Amniotic epithelial cell (primary cell): Measurements from ENCODE around the gene SNED1.

Experiments
- DNase-seq: peaks from one replicate; pipeline ENCODE4 v3.0.0-alpha.2; 2010; ENCODE audit warnings: low read depth

Gene SNED1

DNA sequence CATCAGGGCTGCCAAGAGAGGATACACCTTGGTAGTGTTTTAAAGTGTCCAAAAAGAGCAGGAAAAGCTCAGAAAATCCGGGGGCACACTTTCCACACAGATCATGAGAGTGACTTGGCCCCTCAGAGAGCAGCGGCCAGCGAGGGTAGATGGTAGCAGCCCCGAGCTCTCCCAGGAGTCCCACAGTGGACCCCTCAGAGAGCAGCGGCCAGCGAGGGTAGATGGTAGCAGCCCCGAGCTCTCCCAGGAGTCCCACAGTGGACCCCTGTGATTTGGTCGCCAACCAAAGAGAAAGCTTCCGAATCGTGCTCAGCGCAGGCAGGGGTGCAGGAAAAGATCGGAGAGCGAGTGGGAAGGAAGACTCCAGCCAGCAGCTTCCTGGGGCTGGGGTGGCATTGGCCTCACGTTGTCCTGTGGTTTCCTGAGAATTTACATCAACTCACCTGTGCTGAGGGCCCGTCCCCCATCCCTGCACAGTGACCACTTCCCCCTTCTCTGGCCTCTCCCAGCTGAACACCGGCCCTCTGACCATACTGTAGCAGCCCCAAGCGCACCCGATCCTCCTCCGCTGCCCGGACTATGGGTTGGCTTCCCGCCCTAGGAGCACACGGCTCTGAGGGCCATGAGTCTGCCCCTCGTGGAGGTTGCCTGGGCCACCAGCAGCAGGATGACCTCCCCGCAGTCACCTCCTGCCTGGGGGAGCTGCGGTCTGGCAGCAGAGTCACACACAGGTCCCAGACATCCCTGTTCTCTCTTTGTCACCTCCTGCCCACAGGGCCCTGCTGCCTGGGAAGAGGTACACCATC is 69.9 kb downstream of the SNED1 start:
- DNase-seq = no peak

DNA sequence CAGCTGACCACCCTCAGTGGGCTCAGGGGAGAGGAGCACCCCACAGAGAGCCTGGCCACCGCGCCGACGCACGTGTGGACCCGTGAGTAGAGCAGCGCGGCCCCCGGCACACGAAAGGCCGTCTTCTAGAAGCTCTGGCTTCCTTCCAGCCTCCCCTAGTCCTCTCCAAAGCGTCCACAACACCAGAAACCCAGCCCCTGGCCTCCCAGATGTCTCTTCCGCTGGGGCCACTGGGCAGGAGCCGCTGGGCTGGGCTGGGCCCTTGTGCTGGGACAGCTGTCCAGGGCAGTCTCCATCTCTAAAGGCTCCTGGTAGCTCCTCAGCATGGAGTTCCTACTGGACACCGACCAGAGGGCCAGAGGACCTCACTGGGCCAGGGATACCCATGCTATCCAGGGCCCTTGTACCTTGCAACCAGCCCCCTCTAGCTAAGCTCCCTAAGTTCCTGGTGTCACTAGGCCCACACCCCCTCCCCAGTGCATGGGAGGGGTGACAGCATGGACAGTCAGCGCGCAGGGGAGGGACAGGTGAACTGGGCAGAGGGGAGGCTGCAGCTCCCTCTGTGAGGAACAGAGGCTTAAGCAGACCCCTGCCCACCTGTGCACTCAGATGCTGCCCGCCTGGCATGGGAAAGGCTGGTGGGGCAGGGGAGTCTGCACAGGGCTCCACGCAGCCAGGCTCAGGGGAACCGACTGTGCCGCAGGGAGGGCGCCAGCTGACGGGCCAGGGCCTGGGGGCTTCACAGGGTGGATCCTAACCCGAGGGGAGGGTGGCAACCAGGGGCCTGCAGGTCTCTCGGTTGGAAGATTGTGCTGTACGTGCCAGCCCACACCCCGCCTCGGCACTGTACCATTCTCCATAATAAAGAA is 70.8 kb downstream of the SNED1 start:
- DNase-seq = no peak

DNA sequence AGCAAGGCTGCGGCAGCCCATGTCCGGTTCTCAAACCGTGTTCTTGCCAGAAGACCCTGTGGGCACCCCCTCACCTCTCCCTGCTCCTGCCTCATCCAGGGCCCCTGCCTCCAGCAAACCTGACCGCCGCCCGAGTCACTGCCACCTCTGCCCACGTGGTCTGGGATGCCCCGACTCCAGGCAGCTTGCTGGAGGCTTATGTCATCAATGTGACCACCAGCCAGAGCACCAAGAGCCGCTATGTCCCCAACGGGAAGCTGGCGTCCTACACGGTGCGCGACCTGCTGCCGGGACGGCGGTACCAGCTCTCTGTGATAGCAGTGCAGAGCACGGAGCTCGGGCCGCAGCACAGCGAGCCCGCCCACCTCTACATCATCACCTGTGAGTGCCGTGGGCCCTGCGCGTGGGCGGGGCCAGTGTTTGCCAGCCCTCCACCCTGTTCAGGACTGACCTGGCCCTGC is 71.4 kb downstream of the SNED1 start:
- no peak for DNase-seq

DNA sequence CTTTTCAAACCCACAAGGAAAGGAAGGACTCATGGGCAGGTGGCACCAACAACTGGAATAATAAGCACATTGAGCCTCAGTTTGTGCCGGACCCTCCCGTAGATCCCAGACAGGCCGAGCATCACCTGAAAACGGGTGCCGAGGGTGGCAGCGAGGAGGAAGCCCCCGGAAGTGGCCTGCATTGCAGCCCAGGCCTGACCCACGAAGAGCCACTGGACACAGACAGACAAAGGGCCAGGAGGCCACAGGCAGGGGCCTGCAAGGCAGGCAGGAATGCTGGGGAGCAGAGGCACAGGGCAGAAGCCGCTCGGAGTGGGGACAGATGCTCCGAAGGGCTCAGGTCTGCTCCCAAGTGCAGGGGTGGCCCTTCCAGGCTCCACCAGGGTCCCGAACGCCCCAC is 71.9 kb downstream of the SNED1 start:
- DNase-seq = no peak

DNA sequence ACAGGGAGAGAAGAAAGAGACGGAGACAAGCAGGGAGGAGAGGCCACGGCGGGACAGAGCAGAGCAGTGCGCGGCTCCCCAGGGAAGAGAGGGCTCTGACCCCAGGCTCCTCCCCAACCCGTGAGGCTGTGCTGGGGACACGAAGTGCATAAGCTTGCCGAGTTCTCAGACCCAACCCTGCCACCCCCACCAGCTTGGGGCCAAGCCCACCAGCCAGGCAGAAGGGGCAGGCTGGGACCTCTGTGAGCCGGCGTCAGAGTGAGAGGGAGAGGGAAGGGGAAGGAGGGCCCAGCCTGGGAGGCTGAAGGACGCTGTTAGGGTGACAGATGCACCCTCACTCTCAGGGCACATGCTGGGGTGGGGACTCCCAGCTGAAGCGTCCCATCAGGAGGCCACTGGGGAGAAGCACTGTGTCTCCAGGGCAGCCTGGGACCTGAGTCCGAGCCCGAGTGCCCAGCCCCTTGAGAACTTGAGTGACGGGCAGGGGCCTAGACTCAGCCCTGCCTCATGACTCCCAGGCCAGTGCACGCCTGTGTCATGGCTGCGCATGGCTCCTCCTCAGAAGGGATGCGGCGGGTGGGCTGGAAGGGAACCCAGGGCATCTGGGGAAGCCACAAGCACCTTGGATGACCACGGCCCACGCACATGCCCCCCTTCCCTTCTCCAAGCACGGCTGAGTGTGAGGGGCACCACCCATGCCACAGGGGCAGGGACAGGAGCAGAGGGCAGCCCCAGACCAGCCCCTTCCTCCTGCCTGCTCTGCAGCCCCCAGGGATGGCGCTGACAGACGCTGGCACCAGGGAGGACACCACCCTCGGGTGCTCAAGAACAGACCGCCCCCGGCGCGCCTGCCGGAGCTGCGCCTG is 72.6 kb downstream of the SNED1 start:
- no peak for DNase-seq

DNA sequence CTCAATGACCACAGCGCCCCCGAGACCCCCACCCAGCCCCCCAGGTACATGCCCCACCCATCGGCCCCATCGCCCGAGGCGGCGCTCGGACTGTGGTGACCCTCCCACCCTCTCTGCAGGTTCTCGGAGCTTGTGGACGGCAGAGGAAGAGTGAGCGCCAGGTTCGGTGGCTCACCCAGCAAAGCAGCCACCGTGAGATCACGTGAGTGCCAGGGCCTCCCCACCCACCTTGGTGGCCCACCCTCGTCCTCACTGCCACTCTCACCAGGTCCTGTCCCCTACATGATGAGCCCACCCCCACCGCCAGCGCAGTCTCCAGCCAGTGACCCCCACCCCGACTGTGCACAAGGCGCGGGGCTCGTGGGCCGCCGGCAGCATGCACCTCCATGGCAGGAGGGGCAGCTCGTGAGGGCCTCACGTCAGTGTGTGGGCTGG is 73.3 kb downstream of the SNED1 start:
- no peak for DNase-seq

DNA sequence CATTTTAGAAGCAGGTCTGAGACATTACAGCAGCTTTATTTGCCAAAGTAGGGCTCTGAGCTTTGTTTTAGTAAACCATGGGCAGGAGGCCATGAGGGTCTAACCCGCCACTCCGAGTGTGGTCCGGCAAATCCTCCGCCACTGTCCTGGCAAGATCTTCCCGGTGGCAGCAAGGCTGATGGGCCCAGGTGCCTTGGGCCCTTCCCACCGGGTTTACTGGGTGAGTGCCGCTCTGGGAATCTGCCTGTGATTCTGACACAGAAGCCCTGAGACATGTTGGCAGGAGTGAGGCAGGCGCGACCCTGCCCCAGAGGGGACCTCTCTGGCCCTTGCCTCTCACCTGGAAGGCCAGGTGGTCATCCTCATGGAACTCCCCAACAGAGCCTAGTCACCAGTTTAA is 73.7 kb downstream of the SNED1 start:
- no peak for DNase-seq

DNA sequence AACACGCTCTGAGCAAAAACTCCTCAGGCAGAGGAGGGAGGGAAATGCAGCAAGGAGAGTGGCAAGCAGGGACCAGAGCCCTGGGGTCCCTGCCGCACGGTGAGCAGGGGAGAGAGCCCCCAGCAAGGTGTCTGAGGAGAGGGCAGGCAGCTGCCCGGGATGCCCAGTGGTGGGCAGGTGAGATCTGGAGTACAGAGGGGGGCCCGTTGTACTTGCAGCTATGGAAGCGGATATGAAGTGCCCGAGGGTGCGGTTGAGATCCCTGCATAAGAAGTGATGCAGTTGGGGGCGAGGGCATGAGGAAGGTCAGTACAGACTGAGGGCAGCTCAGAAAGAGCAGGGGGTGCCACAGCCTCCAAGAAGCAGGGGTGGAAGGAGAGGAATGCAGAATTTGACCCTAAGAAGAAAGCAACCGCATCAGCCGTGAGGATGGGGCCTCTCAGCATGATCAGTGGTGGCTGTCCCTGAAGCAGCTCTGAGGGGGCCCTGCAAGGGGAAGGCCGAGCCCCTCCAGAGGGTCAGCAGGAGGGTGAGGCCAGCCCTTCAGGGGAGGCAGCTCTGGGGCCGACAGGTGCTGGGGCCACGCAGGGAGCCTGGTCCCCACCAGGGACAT is 74.2 kb downstream of the SNED1 start:
- DNase-seq = no peak

DNA sequence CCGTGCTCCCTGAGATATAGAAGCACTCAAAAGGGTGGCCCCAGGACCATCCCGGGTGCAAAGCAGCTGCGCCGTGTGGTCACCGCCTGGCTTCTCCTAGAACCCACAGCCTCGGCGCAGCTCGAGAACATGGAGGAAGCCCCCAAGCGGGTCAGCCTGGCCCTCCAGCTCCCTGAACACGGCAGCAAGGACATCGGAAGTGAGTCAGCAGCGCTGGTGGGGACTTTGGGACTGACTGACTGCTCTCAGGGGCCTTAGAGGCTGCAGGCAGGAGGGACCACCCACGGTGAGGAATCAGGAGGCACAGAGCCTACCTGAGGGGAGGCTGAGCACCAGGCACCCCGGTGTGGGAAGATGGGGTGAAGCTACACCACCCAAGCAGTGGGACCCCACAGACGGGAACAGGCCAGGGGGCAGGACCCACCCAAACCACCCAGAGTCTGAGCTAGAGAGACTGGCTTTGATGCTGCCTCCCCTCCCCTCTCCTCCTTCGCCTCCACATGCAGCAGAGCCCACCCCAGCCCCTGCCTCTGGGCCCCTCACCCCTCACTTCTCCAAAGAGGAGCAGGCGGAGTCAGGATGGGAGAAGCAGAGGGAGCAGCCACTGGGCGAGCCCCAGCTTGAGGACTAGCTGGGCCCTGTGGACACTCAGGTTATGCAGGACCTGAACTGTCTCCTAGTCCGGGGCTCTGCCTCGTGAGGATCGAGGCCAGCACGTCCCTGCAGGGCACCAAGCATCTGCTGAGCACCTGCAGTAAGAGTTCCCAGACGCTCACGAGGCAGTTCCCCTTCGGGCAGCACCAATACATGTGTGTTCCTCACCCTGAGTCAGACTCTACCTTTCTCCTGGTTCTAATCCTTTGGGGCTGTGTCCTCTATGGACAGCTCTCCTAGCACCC is 75.0 kb downstream of the SNED1 start:
- no peak for DNase-seq

DNA sequence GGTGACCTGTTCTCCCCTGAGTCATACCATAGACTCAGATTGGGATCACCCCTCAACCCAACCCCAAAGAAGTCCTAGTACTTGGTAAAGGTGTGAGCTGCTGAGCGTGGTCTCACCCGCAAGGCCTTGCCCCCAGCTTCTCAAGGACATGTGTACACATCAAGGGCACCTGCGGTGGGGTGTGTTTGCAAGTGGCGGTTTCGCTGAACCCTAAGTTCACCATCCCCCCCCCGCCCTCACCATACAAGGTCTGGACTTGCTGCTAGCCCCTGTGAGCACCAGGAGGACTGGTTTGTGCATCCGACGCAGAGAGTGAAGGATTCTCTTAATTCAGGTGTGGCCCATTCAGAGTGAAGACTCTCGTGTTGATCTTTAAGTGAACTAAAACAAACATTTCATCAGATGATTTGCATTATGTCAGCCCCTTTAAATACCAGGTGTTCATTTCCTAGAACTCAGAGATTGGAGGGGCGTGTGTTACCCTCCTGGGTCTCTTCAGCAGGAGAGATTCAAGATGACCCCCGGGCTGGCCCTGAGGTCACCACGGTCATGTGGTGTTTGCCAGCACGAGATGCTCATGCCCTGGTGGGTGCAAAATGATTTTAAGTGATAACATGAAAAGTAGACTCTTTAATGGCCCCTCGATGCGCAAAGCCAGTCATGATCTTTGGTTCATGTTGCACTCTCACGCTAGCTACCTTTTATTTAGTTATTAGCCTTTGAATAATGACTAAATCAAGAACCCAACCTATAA is 75.8 kb downstream of the SNED1 start:
- no peak for DNase-seq

DNA sequence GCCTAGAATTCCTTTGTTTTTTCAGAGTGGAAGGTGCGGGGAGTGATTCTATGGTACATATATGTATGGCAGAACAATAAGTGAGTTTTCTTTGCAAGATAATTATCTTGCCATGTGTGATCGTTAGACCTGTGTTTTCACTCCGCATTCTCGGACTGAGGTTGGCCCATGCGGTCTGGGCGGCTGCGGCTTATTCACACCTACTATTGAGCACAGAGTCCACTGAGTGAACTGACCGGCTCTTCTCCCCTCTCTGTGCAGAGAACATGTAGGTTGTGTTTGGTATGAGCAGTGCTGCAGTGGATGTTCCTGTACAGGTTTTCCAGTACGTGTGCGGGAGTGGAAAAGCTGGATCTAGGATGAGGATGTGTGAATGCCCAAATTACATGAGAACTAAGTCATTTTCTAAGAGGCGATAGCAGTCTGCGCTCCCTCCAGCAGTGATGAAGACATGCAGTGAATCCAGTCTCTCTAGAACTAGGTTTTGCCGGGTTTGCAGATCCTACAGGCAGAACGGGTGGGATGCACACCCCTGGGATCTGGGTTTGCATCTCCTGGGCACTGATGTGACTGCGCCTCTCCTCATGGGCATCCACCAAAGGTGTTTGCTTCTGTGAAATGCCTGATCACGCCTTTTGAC is 76.6 kb downstream of the SNED1 start:
- DNase-seq = no peak

DNA sequence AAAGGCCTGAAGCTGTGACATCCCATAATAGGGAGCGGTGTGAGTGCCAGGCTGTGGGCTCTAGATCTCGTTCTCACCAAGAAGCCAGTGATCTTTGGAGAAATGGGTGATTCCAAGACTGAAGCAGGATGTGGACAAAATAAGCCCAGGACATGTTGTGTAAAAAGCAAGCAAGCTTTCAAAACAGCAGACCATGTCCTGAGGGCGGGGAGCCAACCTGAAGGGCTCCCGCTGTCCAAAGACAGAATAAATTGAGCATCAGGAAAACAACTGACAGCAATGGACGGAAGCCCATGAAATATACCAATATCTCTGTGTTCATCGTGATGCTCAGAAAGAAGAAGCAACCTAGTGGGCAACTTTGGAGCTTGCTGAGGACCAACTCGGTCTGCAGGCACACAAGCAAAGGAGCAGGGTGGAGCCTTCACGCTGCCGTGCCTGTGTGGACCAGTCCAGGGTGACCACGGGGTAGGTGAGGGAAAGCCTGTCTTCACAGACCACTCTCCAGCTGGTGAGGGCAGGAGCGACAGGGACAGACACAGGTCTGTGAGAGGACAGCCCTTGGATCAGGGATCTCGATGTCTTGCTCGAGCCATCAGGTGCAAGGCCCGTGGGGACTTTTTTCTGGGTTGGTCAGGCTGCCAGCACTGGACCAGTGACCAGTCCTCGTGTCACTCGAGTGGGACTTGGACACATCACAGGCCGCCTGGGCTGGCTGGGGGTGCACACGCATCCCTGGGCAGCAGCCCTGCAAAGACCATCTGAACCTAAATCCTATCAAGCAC is 82.2 kb downstream of the SNED1 start:
- no peak for DNase-seq

DNA sequence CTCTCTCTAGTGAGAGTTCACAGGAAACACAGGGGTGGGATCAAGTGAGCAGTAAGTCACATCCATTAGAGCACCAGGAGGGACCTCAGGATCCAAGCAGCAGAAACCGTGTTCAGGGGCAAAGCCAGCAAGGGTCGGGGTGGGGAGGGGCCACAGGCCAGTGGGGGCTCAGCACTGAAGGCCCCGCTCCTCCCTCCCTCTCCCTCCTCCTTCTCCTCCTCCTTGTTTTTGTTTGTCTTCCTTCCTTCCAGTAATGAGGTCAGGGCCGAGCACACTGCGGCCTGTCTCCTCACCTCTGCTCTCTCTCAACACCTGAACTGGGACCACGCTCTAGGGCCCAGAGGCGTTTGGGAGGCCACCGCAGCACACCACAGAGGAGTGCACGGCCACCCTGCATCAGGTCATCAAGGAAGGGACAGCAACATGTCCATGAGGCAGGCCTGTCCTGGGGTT is 82.8 kb downstream of the SNED1 start:
- no peak for DNase-seq

DNA sequence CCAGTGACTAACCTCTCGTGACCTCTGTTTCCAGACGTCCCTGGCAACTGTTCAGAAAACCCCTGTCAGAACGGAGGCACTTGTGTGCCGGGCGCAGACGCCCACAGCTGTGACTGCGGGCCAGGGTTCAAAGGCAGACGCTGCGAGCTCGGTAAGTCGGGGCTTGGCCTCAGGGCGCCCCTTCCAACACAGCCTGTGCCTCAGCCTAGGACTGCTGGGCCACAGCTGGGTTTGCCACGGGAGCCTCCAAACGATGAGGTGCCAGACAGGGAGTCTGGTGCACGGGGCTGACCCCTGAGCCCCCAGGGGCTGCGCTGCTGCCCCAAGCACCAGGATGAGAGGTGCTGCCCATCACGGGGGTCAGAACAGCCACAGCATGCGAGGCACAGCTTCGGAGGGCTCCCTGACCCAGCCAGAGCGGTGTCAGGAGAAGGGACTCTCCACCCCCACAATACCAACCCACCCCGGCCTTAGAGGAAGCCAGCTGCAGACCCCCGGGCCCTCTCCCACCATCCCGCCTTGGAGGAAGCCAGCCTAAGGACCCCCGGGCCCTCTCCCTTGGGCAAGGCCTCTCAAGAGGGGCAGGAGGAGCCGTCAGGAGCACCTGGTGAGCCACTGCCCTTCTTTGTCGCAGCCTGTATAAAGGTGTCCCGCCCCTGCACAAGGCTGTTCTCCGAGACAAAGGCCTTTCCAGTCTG is 83.4 kb downstream of the SNED1 start:
- no peak for DNase-seq

DNA sequence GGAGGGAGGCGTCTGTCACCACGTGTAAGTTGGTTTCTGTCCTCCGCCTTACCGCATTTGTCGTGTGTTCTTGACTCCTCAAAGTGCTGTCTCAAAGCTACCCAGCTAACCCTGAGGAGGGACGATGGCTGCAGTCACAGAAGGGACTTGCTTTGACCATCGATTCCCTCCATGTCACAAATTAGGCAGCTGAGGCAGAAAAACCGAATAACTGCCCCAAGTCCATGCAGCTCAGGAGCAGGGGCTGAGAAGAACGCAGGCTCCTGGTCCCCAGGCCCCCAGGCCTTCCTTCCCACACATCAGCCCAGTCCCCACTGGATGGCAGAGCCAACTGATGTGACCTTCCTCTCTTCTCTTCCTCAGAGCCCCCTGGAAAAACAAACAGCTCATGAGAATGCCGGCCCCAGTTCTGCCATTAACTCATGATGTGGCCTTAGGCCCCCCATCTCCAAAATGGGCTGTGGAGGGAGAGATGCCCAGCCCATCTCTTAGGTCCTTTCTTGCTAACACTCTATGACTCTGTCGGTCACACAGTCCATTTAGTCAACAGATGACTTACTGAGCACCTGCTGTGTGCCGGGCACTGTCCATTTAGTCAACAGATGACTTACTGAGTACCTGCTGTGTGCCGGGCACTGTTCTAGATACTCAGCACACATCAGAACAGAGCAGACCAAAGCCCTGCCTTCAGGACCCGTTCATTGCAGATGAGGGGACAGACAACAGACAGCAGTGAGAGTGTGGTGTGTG is 84.1 kb downstream of the SNED1 start:
- no peak for DNase-seq

DNA sequence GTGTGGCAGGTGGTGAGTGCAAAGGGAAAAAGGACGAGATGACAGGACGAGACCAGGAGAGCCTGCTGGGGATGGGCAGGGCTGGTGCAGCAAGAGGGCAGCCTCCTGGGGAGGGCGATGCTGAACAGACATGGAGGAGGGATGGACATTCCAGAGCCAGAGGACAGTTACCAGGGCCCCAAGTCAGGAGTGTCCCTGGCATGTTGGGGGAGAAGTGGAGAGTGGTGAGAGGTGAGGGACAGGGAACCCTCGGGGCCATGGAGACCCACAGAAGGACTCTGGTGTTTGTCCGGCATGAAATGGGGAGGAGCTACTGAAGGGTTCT is 84.6 kb downstream of the SNED1 start:
- DNase-seq = no peak

DNA sequence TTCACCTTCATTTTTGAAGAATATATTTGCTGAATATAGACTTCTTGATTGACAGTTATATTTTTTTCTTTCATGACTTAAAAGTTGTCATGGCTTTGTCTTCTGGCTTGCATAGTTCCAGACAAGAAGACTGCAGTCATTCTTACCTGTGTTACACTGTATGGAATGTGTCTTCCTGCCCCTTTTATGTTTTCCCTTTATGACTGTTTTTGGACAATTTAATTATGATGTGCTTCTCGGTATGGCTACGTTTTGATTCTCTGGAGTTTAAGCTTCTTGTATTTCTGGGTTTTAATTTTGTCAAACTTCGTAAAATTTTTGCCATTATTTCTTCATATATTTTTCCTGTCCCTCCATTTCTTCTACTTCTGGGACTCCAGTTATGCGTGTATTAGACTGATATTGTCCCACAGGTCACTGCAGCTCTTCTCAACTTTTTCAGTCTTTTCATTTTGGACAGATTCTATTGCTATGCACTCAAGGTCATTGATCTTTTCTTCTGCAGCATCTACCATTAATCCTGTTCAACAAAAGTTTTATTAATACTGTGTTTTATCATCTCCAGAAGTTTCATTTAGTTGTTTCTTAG is 86.5 kb downstream of the SNED1 start:
- no peak for DNase-seq
